NK-92 treated with Interleukin-12 subunit alpha and Interleukin-12 subunit beta, amount 100 ng/mL, for 24 hours (cell line): ENCODE results near the gene PPP4R2.
A peak's percentile ranks its signal among the peaks of the same experiment; 100 is the strongest.

Experiments
- DNase-seq: peaks from one replicate; lab custom pipeline; 2025; lab: John Stamatoyannopoulos, UW

The PPP4R2 gene

GRCh38 chr3:72996473-72997333, at the start of gene PPP4R2:
PPP4R2 (plus strand) TSS chr3:72996811; CDS start chr3:72997038, 227 bp downstream.
- peak; percentile 78 for DNase-seq

GRCh38 chr3:72947715-72948490, 48.7 kb upstream of the PPP4R2 start:
- no peak for DNase-seq

GRCh38 chr3:72949016-72949415, 47.6 kb upstream of the PPP4R2 start:
- no peak for DNase-seq

- DNase-seq: no peak
Observed at GRCh38 chr3:72950372-72950771, 46.2 kb upstream of the PPP4R2 start.

GRCh38 chr3:72950801-72951200, 45.8 kb upstream of the PPP4R2 start:
- DNase-seq: no peak

GRCh38 chr3:72951259-72951722, 45.3 kb upstream of the PPP4R2 start:
- no peak for DNase-seq

GRCh38 chr3:72953325-72953956, 43.2 kb upstream of the PPP4R2 start:
- no peak for DNase-seq

- DNase-seq: no peak
Observed at GRCh38 chr3:72957297-72957696, 39.3 kb upstream of the PPP4R2 start.

GRCh38 chr3:72959336-72959735, 37.3 kb upstream of the PPP4R2 start:
- no peak for DNase-seq

- DNase-seq: no peak
Observed at GRCh38 chr3:72960812-72961518, 35.6 kb upstream of the PPP4R2 start.

GRCh38 chr3:72961752-72962151, 34.9 kb upstream of the PPP4R2 start:
- no peak for DNase-seq

GRCh38 chr3:72962317-72962716, 34.3 kb upstream of the PPP4R2 start:
- no peak for DNase-seq

- DNase-seq: no peak
Observed at GRCh38 chr3:72964633-72965032, 32.0 kb upstream of the PPP4R2 start.

- DNase-seq: no peak
Observed at GRCh38 chr3:72968266-72968664, 28.3 kb upstream of the PPP4R2 start.

GRCh38 chr3:72969766-72970165, 26.8 kb upstream of the PPP4R2 start:
- no peak for DNase-seq

- DNase-seq: no peak
Observed at GRCh38 chr3:72970942-72971341, 25.7 kb upstream of the PPP4R2 start.

GRCh38 chr3:72972706-72973030, 23.9 kb upstream of the PPP4R2 start:
- DNase-seq: no peak

- DNase-seq: no peak
Observed at GRCh38 chr3:72973031-72973723, 23.4 kb upstream of the PPP4R2 start.

- DNase-seq: no peak
Observed at GRCh38 chr3:72973786-72974185, 22.8 kb upstream of the PPP4R2 start.

- no peak for DNase-seq
Observed at GRCh38 chr3:72974956-72975355, 21.7 kb upstream of the PPP4R2 start.

- no peak for DNase-seq
Observed at GRCh38 chr3:72976281-72976741, 20.3 kb upstream of the PPP4R2 start.
